ENCODE measurements around the gene CD300A. TPM values are rescaled to one million over a fixed set of nuclear protein-coding genes. Genes with fewer than 3 reads are reported as not detected.

Gene CD300A
- total RNA-seq, 2 experiments from 2014 or later: 69.5 to 74.2 TPM

GRCh38 chr17:74431568-74432423 is 34.6 kb upstream of the CD300A start, which contains the start of gene GPRC5C:
GPRC5C (plus strand) TSS chr17:74432088; CDS start chr17:74439777, 7,689 bp downstream.
- H3K4me1 Mint-ChIP-seq: peaks cover 13% of the 10 kb centered on the region
- peak; percentile 62 for DNase-seq
- POLR2A ChIA-PET: no interaction called here
- H3K9me3 Mint-ChIP-seq: no peaks in the 10 kb centered on the region
- peaks cover 67% of the 10 kb centered on the region for H3K27me3 Mint-ChIP-seq
- no peaks in the 10 kb centered on the region for H3K36me3 Mint-ChIP-seq (ENCODE audit: low read depth)
- H3K4me3 Mint-ChIP-seq: peak within 1 kb of the TSS; percentile 44
- no peak within 1 kb of the TSS for H3K27ac Mint-ChIP-seq
- CTCF ChIA-PET: interaction anchor here (1.6 kb wide), 1 partner anchor 26 kb away, joined by 3 read pairs; no protein-coding TSS in a partner anchor

- no peak overlapping the region for H3K27ac Mint-ChIP-seq
- no peaks in the 10 kb centered on the region for H3K9me3 Mint-ChIP-seq
- ChIA-PET CTCF (no interaction called here), POLR2A (no interaction called here)
- peaks cover 67% of the 10 kb centered on the region for H3K27me3 Mint-ChIP-seq
- no peaks in the 10 kb centered on the region for H3K36me3 Mint-ChIP-seq (ENCODE audit: low read depth)
- H3K4me3 Mint-ChIP-seq: no peak overlapping the region
- peaks cover 13% of the 10 kb centered on the region for H3K4me1 Mint-ChIP-seq
- no peak for DNase-seq
Measured at GRCh38 chr17:74432424-74432690, 34.1 kb upstream of the CD300A start.

- DNase-seq: no peak
- Mint-ChIP-seq H3K4me1 (peaks cover 13% of the 10 kb centered on the region), H3K27ac (no peak overlapping the region), H3K9me3 (peaks cover 3% of the 10 kb centered on the region), H3K27me3 (peaks cover 65% of the 10 kb centered on the region), H3K36me3 (ENCODE audit: low read depth) (no peaks in the 10 kb centered on the region), H3K4me3 (no peak overlapping the region)
- CTCF ChIA-PET: no interaction called here
- POLR2A ChIA-PET: no interaction called here
Measured at GRCh38 chr17:74432766-74433391, 33.6 kb upstream of the CD300A start.

GRCh38 chr17:74433421-74434121 is 32.9 kb upstream of the CD300A start:
- Mint-ChIP-seq H3K36me3 (ENCODE audit: low read depth) (peaks cover under 1% of the 10 kb centered on the region), H3K9me3 (peaks cover 6% of the 10 kb centered on the region), H3K4me1 (peaks cover 13% of the 10 kb centered on the region), H3K27ac (no peak overlapping the region), H3K4me3 (no peak overlapping the region), H3K27me3 (peaks cover 61% of the 10 kb centered on the region)
- CTCF ChIA-PET: no interaction called here
- POLR2A ChIA-PET: no interaction called here
- DNase-seq: no peak

- Mint-ChIP-seq H3K4me1 (peaks cover 9% of the 10 kb centered on the region), H3K27ac (no peak overlapping the region), H3K27me3 (peaks cover 49% of the 10 kb centered on the region), H3K36me3 (ENCODE audit: low read depth) (peaks cover 8% of the 10 kb centered on the region), H3K4me3 (no peak overlapping the region), H3K9me3 (peaks cover 13% of the 10 kb centered on the region)
- POLR2A ChIA-PET: interaction anchor here (1.2 kb wide), 1 partner anchor 13 kb away, joined by 3 read pairs; no protein-coding TSS in a partner anchor
- no peak for DNase-seq
- CTCF ChIA-PET: interaction anchor here (1.5 to 2.3 kb wide), 4 partner anchors 9 to 48 kb away, joined by 3 to 11 read pairs (median 6); no protein-coding TSS in a partner anchor
Measured at GRCh38 chr17:74435775-74436359, 30.6 kb upstream of the CD300A start.

- Mint-ChIP-seq H3K27me3 (peaks cover 38% of the 10 kb centered on the region), H3K4me1 (peaks cover 2% of the 10 kb centered on the region), H3K36me3 (ENCODE audit: low read depth) (peaks cover 8% of the 10 kb centered on the region), H3K27ac (no peak overlapping the region), H3K9me3 (peaks cover 13% of the 10 kb centered on the region), H3K4me3 (no peak overlapping the region)
- ChIA-PET CTCF (interaction anchor here (0.6 to 2.6 kb wide), 15 partner anchors 7 to 240 kb away, joined by 3 to 16 read pairs (median 4); no protein-coding TSS in a partner anchor), POLR2A (interaction anchor here (1.6 kb wide), 1 partner anchor 58 kb away, joined by 4 read pairs; no protein-coding TSS in a partner anchor)
- DNase-seq: no peak
Measured at GRCh38 chr17:74437702-74438101, 28.7 kb upstream of the CD300A start.

GRCh38 chr17:74439691-74440567 is 26.5 kb upstream of the CD300A start:
- ChIA-PET CTCF (no interaction called here), POLR2A (no interaction called here)
- DNase-seq: no peak
- H3K27ac Mint-ChIP-seq: no peak overlapping the region
- peaks cover 23% of the 10 kb centered on the region for H3K27me3 Mint-ChIP-seq
- no peak overlapping the region for H3K4me3 Mint-ChIP-seq
- H3K4me1 Mint-ChIP-seq: peaks cover 2% of the 10 kb centered on the region
- peaks cover 13% of the 10 kb centered on the region for H3K9me3 Mint-ChIP-seq
- peaks cover 8% of the 10 kb centered on the region for H3K36me3 Mint-ChIP-seq (ENCODE audit: low read depth)

GRCh38 chr17:74441537-74441936 is 24.9 kb upstream of the CD300A start:
- CTCF ChIA-PET: interaction anchor here (0.6 kb wide), 1 partner anchor 51 kb away, joined by 3 read pairs; no protein-coding TSS in a partner anchor
- H3K4me1 Mint-ChIP-seq: peaks cover 2% of the 10 kb centered on the region
- POLR2A ChIA-PET: no interaction called here

GRCh38 chr17:74442291-74442669 is 24.2 kb upstream of the CD300A start:
- Mint-ChIP-seq H3K27me3 (peaks cover 12% of the 10 kb centered on the region), H3K36me3 (ENCODE audit: low read depth) (peaks cover 8% of the 10 kb centered on the region), H3K4me3 (no peak overlapping the region), H3K27ac (no peak overlapping the region), H3K9me3 (peaks cover 13% of the 10 kb centered on the region), H3K4me1 (peaks cover 4% of the 10 kb centered on the region)
- no peak for DNase-seq
- POLR2A ChIA-PET: no interaction called here
- CTCF ChIA-PET: interaction anchor here (0.6 kb wide), 1 partner anchor 50 kb away, joined by 3 read pairs; no protein-coding TSS in a partner anchor

More at GRCh38 chr17:74441537-74441936, 24.9 kb upstream of the CD300A start:
- peaks cover 13% of the 10 kb centered on the region for H3K27me3 Mint-ChIP-seq
- H3K27ac Mint-ChIP-seq: no peak overlapping the region
- no peak for DNase-seq
- peaks cover 8% of the 10 kb centered on the region for H3K36me3 Mint-ChIP-seq (ENCODE audit: low read depth)
- H3K4me3 Mint-ChIP-seq: no peak overlapping the region
- H3K9me3 Mint-ChIP-seq: peaks cover 13% of the 10 kb centered on the region

GRCh38 chr17:74442670-74443515 is 23.5 kb upstream of the CD300A start:
- Mint-ChIP-seq H3K4me3 (no peak overlapping the region), H3K4me1 (peaks cover 4% of the 10 kb centered on the region), H3K27me3 (peaks cover 17% of the 10 kb centered on the region), H3K36me3 (ENCODE audit: low read depth) (peaks cover 8% of the 10 kb centered on the region), H3K9me3 (peaks cover 10% of the 10 kb centered on the region), H3K27ac (no peak overlapping the region)
- no peak for DNase-seq
- POLR2A ChIA-PET: no interaction called here
- CTCF ChIA-PET: interaction anchor here (1.4 to 1.8 kb wide), 3 partner anchors 10 to 75 kb away, joined by 3 to 4 read pairs (median 4); no protein-coding TSS in a partner anchor

GRCh38 chr17:74443516-74444296 is 22.7 kb upstream of the CD300A start:
- H3K27me3 Mint-ChIP-seq: peaks cover 16% of the 10 kb centered on the region
- H3K4me1 Mint-ChIP-seq: peaks cover 4% of the 10 kb centered on the region
- peaks cover 5% of the 10 kb centered on the region for H3K9me3 Mint-ChIP-seq
- no peak for DNase-seq
- ChIA-PET CTCF (interaction anchor here (1.4 to 1.8 kb wide), 3 partner anchors 9 to 75 kb away, joined by 3 to 4 read pairs (median 4); no protein-coding TSS in a partner anchor), POLR2A (no interaction called here)
- H3K4me3 Mint-ChIP-seq: no peak overlapping the region
- no peak overlapping the region for H3K27ac Mint-ChIP-seq
- H3K36me3 Mint-ChIP-seq (ENCODE audit: low read depth): peaks cover 6% of the 10 kb centered on the region

Data from activated CD4-positive, alpha-beta memory T cell treated with anti-CD3 and anti-CD28 coated beads, Interleukin-2, amount 10 ng/mL, durations not matched to agents 7 days and 5 days (primary cell).